ENCODE data around the gene TNIP3.

TNIP3 gene

GRCh38 chr4:121088867-121089266 is 75.3 kb downstream of the TNIP3 start:
- H3K27ac ChIP-seq: no peak overlapping the region
- CTCF ChIA-PET: no interaction called here
- POLR2A ChIA-PET (ENCODE audit: low non-redundant PET): no interaction called here
- DNase-seq (ENCODE audit: low spot score): no peak
- TF ChIP-seq, protein P1, sequence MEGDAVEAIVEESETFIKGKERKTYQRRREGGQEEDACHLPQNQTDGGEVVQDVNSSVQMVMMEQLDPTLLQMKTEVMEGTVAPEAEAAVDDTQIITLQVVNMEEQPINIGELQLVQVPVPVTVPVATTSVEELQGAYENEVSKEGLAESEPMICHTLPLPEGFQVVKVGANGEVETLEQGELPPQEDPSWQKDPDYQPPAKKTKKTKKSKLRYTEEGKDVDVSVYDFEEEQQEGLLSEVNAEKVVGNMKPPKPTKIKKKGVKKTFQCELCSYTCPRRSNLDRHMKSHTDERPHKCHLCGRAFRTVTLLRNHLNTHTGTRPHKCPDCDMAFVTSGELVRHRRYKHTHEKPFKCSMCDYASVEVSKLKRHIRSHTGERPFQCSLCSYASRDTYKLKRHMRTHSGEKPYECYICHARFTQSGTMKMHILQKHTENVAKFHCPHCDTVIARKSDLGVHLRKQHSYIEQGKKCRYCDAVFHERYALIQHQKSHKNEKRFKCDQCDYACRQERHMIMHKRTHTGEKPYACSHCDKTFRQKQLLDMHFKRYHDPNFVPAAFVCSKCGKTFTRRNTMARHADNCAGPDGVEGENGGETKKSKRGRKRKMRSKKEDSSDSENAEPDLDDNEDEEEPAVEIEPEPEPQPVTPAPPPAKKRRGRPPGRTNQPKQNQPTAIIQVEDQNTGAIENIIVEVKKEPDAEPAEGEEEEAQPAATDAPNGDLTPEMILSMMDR (conservative IDR thresholded peaks at IDR 0.05; ENCODE audit: low read depth): no peak
